Vagina (tissue), 2 donors: ENCODE measurements around the gene NKAIN4.

Source experiments
- CTCF ChIP-seq, 3 experiments: fragments of 450-650 bp in 2 of 3; fragments of 200-600 bp in 1 of 3; sonication (generic) in 1 of 3; IDR thresholded peaks; one replicate each; pipeline ENCODE4 v1.5.1; 2017 to 2019; ENCODE audit warnings: antibody characterized with exemption in 3 of 3, mild to moderate bottlenecking in 2 of 3, moderate library complexity in 2 of 3
- POLR2AphosphoS5 ChIP-seq, 2 donors: sonication (generic); formaldehyde crosslinking; IDR thresholded peaks; one replicate each; pipeline ENCODE4 v1.9.0; 2017; ENCODE audit warnings: antibody characterized with exemption in 2 of 2, mild to moderate bottlenecking in 2 of 2, low read depth in 1 of 2; ENCODE audit not compliant: insufficient read depth in 1 of 2

- no peak for TF ChIP-seq CTCF (IDR thresholded peaks at IDR 0.05)
- TF ChIP-seq POLR2AphosphoS5 (IDR thresholded peaks at IDR 0.05; ENCODE audit: insufficient read depth in 1 of 2, low read depth in 1 of 2), result no peak
Measured at GRCh38 chr20:63242736-63243135, 11.5 kb downstream of the NKAIN4 start.
